Aorta (tissue), 5 donors: ENCODE results near the gene SCAMP2. TPM values are rescaled to one million over a fixed set of nuclear protein-coding genes. Genes with fewer than 3 reads are reported as not detected.
A peak's percentile ranks its signal among the peaks of the same experiment; 100 is the strongest.
"Not testable (repeated sequence)": the region's sequence is repeated elsewhere in the genome, so short reads cannot be mapped to it uniquely, and the experiment has no call there.

Experiments used
- ATAC-seq: fragments of 200-7000 bp; cut with Tn5 transposase; one replicate; pipeline ENCODE4 v1.9.1; 2022; ENCODE audit warnings: moderate library complexity; ENCODE audit not compliant: low FRiP score
- DNase-seq, 2 donors: peaks; one replicate each; pipeline ENCODE4 v3.0.0-alpha.2; 2020
- H3K27ac ChIP-seq, 2 donors: one replicate each; pipeline ENCODE4 v1.5.1; 2013; ENCODE audit warnings: low read length in 2 of 2, mild to moderate bottlenecking in 2 of 2, moderate library complexity in 2 of 2, control low read depth in 1 of 2, inconsistent platforms in 1 of 2, low read depth in 1 of 2
- H3K27me3 ChIP-seq, 2 donors: one replicate each; pipeline ENCODE4 v1.6.1; 2013; ENCODE audit warnings: control low read depth in 1 of 2, low read length in 1 of 2, mild to moderate bottlenecking in 1 of 2, moderate library complexity in 1 of 2; ENCODE audit not compliant: insufficient read depth in 2 of 2, control insufficient read depth in 1 of 2
- H3K36me3 ChIP-seq, 2 donors: one replicate each; pipeline ENCODE4 v1.6.1; 2013; ENCODE audit warnings: control low read depth in 1 of 2, low read length in 1 of 2, mild to moderate bottlenecking in 1 of 2; ENCODE audit not compliant: insufficient read depth in 2 of 2, control insufficient read depth in 1 of 2
- H3K4me1 ChIP-seq, 2 donors: one replicate each; pipeline ENCODE4 v1.6.1; 2013; ENCODE audit warnings: low read length in 2 of 2, control low read depth in 1 of 2, mild to moderate bottlenecking in 1 of 2, moderate library complexity in 1 of 2; ENCODE audit not compliant: insufficient read depth in 2 of 2, control insufficient read depth in 1 of 2
- H3K4me3 ChIP-seq, 2 donors: one replicate each; pipeline ENCODE4 v1.5.1; 2013; ENCODE audit warnings: low read length in 2 of 2, control low read depth in 1 of 2, mild to moderate bottlenecking in 1 of 2
- H3K9me3 ChIP-seq: one replicate; pipeline ENCODE4 v1.6.1; 2013; ENCODE audit warnings: mild to moderate bottlenecking, low read length; ENCODE audit not compliant: control insufficient read depth
- WGBS, 2 donors: extraction: QIAGEN DNeasy Blood & Tissue Kit; methylation state at CpG; one replicate each; pipeline ENCODE4 v1.1.7; 2013; 5-methylcytosine and 5-hydroxymethylcytosine counted together
- intact Hi-C, 2 donors: fragments of 100-400 bp; cut with DNase I; formaldehyde crosslinking; loops; one replicate each; pipeline versions ENCODE4 v1.14.2 to v1.15.0; 2022
- polyA plus RNA-seq, 2 donors: library from polyadenylated mRNA; stranded (reverse); fragments of 200-250 nt; gene quantifications; one replicate each; pipeline ENCODE4 v1.2.3, GENCODE V29; 2013
- total RNA-seq, 2 donors: library from RNA; stranded (reverse); fragmentation: NEBNext Ultra II Directional; extraction: Animal tissue kit (Norgen Biotek cat#: 25700); gene quantifications; one replicate each; pipeline ENCODE4 v1.2.1, GENCODE V29; 2021
- donor health status: healthy with polysubstance abuse.
- donor health status: Bipolar disorder and iron deficiency.
- donor health status: DM: no; HTN: no; CAD: no.
- donor health status: DM: no; HTN: no; CAD: no.
- donor health status: DM: yes; HTN: yes; CAD: no.

SCAMP2 gene
- total and polyA plus RNA-seq, 4 donors: 21.8 to 65.0 (median 46.3) TPM

DNA sequence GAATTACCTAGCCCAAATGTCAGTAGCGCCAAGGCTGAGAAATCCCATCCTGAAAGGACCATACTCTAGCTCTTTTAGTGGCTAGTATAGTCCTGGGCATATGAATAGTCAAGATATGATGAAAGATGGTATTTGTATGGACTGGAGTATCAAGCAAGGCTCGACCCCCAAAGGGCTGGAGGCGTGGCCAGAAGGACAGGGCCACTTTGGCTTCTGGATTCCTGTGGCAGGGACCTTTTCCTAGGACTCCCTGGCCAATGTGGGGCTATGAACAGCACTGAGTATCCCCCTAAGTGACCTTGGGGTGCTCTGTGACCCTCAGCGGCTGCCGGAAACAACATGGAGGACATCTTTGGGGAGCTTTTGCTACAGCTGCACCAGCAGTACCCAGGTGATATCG, 22.7 kb upstream of the SCAMP2 start:
- no peaks in the 10 kb centered on the region for H3K9me3 ChIP-seq
- 87 to 90% methylated on average over 6 of the region's 6 CpGs for WGBS, 2 donors
- ATAC-seq: no peak
- H3K36me3 ChIP-seq: peaks cover 0 to 3% of the 10 kb centered on the region in 2 donors
- no peak overlapping the region for H3K4me3 ChIP-seq
- peak in 1 of 2 donors; percentile 44 for DNase-seq
- H3K27ac ChIP-seq: no peak overlapping the region
- intact Hi-C loops: loop anchor here in 1 of 2 donors (5.0 to 10.0 kb wide), 2 partner anchors 51 to 124 kb away; partner anchors contain the start of gene ULK3
- no peaks in the 10 kb centered on the region for H3K27me3 ChIP-seq
- no peaks in the 10 kb centered on the region for H3K4me1 ChIP-seq

GRCh38 chr15:74894383-74894782, 21.2 kb upstream of the SCAMP2 start:
- not testable (repeated sequence) for H3K36me3 ChIP-seq, H3K4me1 ChIP-seq, DNase-seq, H3K27ac ChIP-seq, H3K27me3 ChIP-seq, H3K9me3 ChIP-seq, ATAC-seq, H3K4me3 ChIP-seq
- WGBS, 2 donors: 97% methylated on average over 7 of the region's 7 CpGs
- intact Hi-C loops: loop anchor here in 1 of 2 donors (10.0 kb wide), 1 partner anchor 50 kb away; the partner anchor contains the start of gene ULK3

- no peak for DNase-seq
- no peak for ATAC-seq
- Histone ChIP-seq H3K4me3 (no peak overlapping the region), H3K9me3 (no peaks in the 10 kb centered on the region), H3K27ac (no peak overlapping the region), H3K4me1 (no peaks in the 10 kb centered on the region), H3K36me3 (no peaks in the 10 kb centered on the region), H3K27me3 (no peaks in the 10 kb centered on the region)
- 89 to 90% methylated on average over 3 of the region's 3 CpGs for WGBS, 2 donors
- intact Hi-C loops: loop anchor here in 1 of 2 donors (10.0 kb wide), 1 partner anchor 49 kb away; the partner anchor contains the start of gene ULK3
Observed at GRCh38 chr15:74893627-74894026, 20.5 kb upstream of the SCAMP2 start.

DNA sequence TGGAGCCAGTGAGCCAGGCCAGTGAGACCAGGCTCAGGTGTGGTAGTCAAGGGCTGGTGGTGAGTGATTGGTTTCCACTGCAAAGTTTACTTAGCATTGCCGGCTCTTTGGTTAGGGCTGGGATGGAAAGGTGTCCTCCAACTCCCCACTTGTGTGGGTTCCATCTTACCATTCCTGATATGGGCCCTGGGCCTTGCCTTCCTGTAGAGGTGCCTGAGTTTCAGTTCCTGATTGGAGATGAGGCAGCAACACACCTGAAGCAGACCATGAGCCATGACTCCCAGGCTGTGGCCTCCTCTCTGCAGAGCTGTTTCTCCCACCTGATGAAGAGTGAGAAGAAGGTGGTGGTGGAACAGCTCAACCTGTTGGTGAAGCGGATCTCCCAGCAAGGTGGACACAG, 19.8 kb upstream of the SCAMP2 start:
- no peaks in the 10 kb centered on the region for H3K9me3 ChIP-seq
- 88 to 92% methylated on average over 2 of the region's 2 CpGs for WGBS, 2 donors
- DNase-seq (no peak), ATAC-seq (no peak)
- no peak overlapping the region for H3K4me3 ChIP-seq
- H3K27ac ChIP-seq: no peak overlapping the region
- no peaks in the 10 kb centered on the region for H3K36me3 ChIP-seq
- intact Hi-C loops: loop anchor here in 1 of 2 donors (10.0 kb wide), 1 partner anchor 48 kb away; the partner anchor contains the start of gene ULK3
- no peaks in the 10 kb centered on the region for H3K27me3 ChIP-seq
- no peaks in the 10 kb centered on the region for H3K4me1 ChIP-seq

GRCh38 chr15:74892313-74892712, 19.1 kb upstream of the SCAMP2 start:
- ATAC-seq (no peak), DNase-seq (no peak)
- no peak overlapping the region for H3K4me3 ChIP-seq
- H3K36me3 ChIP-seq: no peaks in the 10 kb centered on the region
- H3K9me3 ChIP-seq: no peaks in the 10 kb centered on the region
- no peaks in the 10 kb centered on the region for H3K4me1 ChIP-seq
- H3K27me3 ChIP-seq: no peaks in the 10 kb centered on the region
- 84 to 93% methylated on average over 3 of the region's 3 CpGs for WGBS, 2 donors
- intact Hi-C loops: loop anchor here in 1 of 2 donors (10.0 kb wide), 1 partner anchor 48 kb away; the partner anchor contains the start of gene ULK3
- no peak overlapping the region for H3K27ac ChIP-seq

GRCh38 chr15:74891469-74891868, 18.3 kb upstream of the SCAMP2 start:
- H3K27ac ChIP-seq: no peak overlapping the region
- 89 to 92% methylated on average over 3 of the region's 3 CpGs for WGBS, 2 donors
- no peaks in the 10 kb centered on the region for H3K27me3 ChIP-seq
- DNase-seq: no peak
- no peak for ATAC-seq
- intact Hi-C loops: loop anchor here in 1 of 2 donors (10.0 kb wide), 1 partner anchor 47 kb away; the partner anchor contains the start of gene ULK3
- no peaks in the 10 kb centered on the region for H3K9me3 ChIP-seq
- H3K4me3 ChIP-seq: no peak overlapping the region
- no peaks in the 10 kb centered on the region for H3K36me3 ChIP-seq
- H3K4me1 ChIP-seq: no peaks in the 10 kb centered on the region

GRCh38 chr15:74890665-74890960, 17.4 kb upstream of the SCAMP2 start:
- Histone ChIP-seq H3K9me3 (no peaks in the 10 kb centered on the region), H3K4me3 (peak overlapping the region; percentile 9 to 51), H3K27ac (peak overlapping the region in 1 of 2 donors; percentile 2), H3K4me1 (no peaks in the 10 kb centered on the region), H3K27me3 (no peaks in the 10 kb centered on the region), H3K36me3 (no peaks in the 10 kb centered on the region)
- DNase-seq: no peak
- 0 to 2% methylated on average over 1 of the region's 1 CpG for WGBS, 2 donors
- ATAC-seq: no peak
- intact Hi-C loops: loop anchor here in 1 of 2 donors (10.0 kb wide), 1 partner anchor 46 kb away; the partner anchor contains the start of gene ULK3

GRCh38 chr15:74889883-74890664, 16.9 kb upstream of the SCAMP2 start, which contains the start of gene MPI:
Gene MPI (plus strand): TSS chr15:74890042. CDS start chr15:74890074, 32 bp downstream.
- H3K4me1 ChIP-seq: no peaks in the 10 kb centered on the region
- no peaks in the 10 kb centered on the region for H3K36me3 ChIP-seq
- H3K9me3 ChIP-seq: no peaks in the 10 kb centered on the region
- 1% methylated on average over 47 of the region's 47 CpGs for WGBS, 2 donors
- H3K27me3 ChIP-seq: no peaks in the 10 kb centered on the region
- DNase-seq (peak; percentile 92 to 95), ATAC-seq (peak; percentile 95)
- intact Hi-C loops: loop anchor here in 1 of 2 donors (10.0 kb wide), 1 partner anchor 45 kb away; the partner anchor contains the start of gene ULK3
- peak within 1 kb of the TSS; percentile 9 to 51 for H3K4me3 ChIP-seq
- peak within 1 kb of the TSS in 1 of 2 donors; percentile 8 for H3K27ac ChIP-seq
